HEK293 (cell line): ENCODE measurements around the gene KANK3.

Experiments
- CTCF ChIA-PET: fragments of 350-600 bp; formaldehyde crosslinking; extraction: SDS; loops from one replicate; lab custom pipeline; 2021; ENCODE audit warnings: antibody characterized with exemption; lab: Yijun Ruan, JAX
- POLR2A ChIA-PET: fragments of 300-600 bp; formaldehyde crosslinking; extraction: SDS; loops from one replicate; lab custom pipeline; 2020; ENCODE audit warnings: antibody characterized with exemption, inconsistent platforms; lab: Yijun Ruan, JAX
- H3K27ac ChIP-seq: fragments of 200-500 bp; sonication (Bioruptor generic); 2 replicates; pipeline ENCODE4 v1.5.1; 2014; ENCODE audit warnings: low read depth, low read length, control low read depth, inconsistent platforms; ENCODE audit errors: extremely low read depth
- H3K36me3 ChIP-seq, 2 experiments: fragments of 200-500 bp in 1 of 2; sonication (Bioruptor generic) in 1 of 2; 1 replicate in 1 of 2; 2 replicates in 1 of 2; pipeline ENCODE4 v1.5.1; 2014 to 2017; ENCODE audit warnings: inconsistent platforms in 2 of 2, low read length in 2 of 2; ENCODE audit not compliant: control insufficient read depth in 2 of 2, insufficient read depth in 1 of 2
- H3K4me1 ChIP-seq: fragments of 200-500 bp; sonication (Bioruptor generic); 2 replicates; pipeline ENCODE4 v1.5.1; 2014; ENCODE audit warnings: mild to moderate bottlenecking, low read length, inconsistent platforms; ENCODE audit not compliant: control insufficient read depth, insufficient read depth
- H3K4me3 ChIP-seq: 2 replicates; pipeline ENCODE4 v1.5.1; 2011; ENCODE audit warnings: low read depth, mild to moderate bottlenecking, control low read depth, low read length, moderate library complexity
- H3K9me3 ChIP-seq: fragments of 200-500 bp; sonication (Bioruptor generic); 2 replicates; pipeline ENCODE4 v1.5.1; 2014; ENCODE audit warnings: low read depth, low read length, inconsistent platforms; ENCODE audit not compliant: control insufficient read depth, insufficient read depth
- ATF2 ChIP-seq: fragments of 450-650 bp; formaldehyde crosslinking; IDR thresholded peaks from 2 replicates; pipeline ENCODE4 v1.5.1; 2016; ENCODE audit warnings: missing biosample characterization, missing genetic modification characterization, low read depth
- CTCF ChIP-seq: fragments of 450-650 bp; formaldehyde crosslinking; IDR thresholded peaks from 2 replicates; pipeline ENCODE4 v1.5.1; 2016; ENCODE audit warnings: missing biosample characterization, missing genetic modification characterization
- KLF1 ChIP-seq: fragments of 450-650 bp; formaldehyde crosslinking; IDR thresholded peaks from 2 replicates; pipeline ENCODE4 v1.5.1; 2016; ENCODE audit warnings: missing biosample characterization, missing genetic modification characterization
- TSHZ1 ChIP-seq: fragments of 450-650 bp; formaldehyde crosslinking; IDR thresholded peaks from 2 replicates; pipeline ENCODE4 v1.5.1; 2016; ENCODE audit warnings: missing biosample characterization, missing genetic modification characterization, borderline replicate concordance
- ZBTB11 ChIP-seq: fragments of 450-650 bp; formaldehyde crosslinking; conservative IDR thresholded peaks from 2 replicates; pipeline ENCODE4 v1.5.1; 2016; ENCODE audit warnings: low read depth, missing biosample characterization, missing genetic modification characterization
- ZBTB48 ChIP-seq: fragments of 450-650 bp; formaldehyde crosslinking; IDR thresholded peaks from 2 replicates; pipeline ENCODE4 v1.5.1; 2016; ENCODE audit warnings: missing biosample characterization, missing genetic modification characterization
- ZBTB8A ChIP-seq: fragments of 450-650 bp; formaldehyde crosslinking; IDR thresholded peaks from 2 replicates; pipeline ENCODE4 v1.5.1; 2016; ENCODE audit warnings: missing biosample characterization, missing genetic modification characterization
- ZNF112 ChIP-seq: fragments of 450-650 bp; formaldehyde crosslinking; IDR thresholded peaks from 2 replicates; pipeline ENCODE4 v1.5.0; 2017; ENCODE audit warnings: missing biosample characterization, missing genetic modification characterization
- ZNF169 ChIP-seq: fragments of 450-650 bp; formaldehyde crosslinking; IDR thresholded peaks from 2 replicates; pipeline ENCODE4 v1.5.1; 2016; ENCODE audit warnings: missing biosample characterization, missing genetic modification characterization
- ZNF221 ChIP-seq: fragments of 450-650 bp; formaldehyde crosslinking; IDR thresholded peaks from 2 replicates; pipeline ENCODE4 v1.5.1; 2017; ENCODE audit warnings: missing biosample characterization, missing genetic modification characterization, borderline replicate concordance
- ZNF223 ChIP-seq: fragments of 450-650 bp; formaldehyde crosslinking; IDR thresholded peaks from 2 replicates; pipeline ENCODE4 v1.5.1; 2016; ENCODE audit warnings: missing biosample characterization, missing genetic modification characterization
- ZNF239 ChIP-seq: fragments of 450-650 bp; formaldehyde crosslinking; IDR thresholded peaks from 2 replicates; pipeline ENCODE4 v1.5.1; 2016; ENCODE audit warnings: missing biosample characterization, missing genetic modification characterization
- ZNF350 ChIP-seq: fragments of 450-650 bp; formaldehyde crosslinking; IDR thresholded peaks from 2 replicates; pipeline ENCODE4 v1.5.0; 2017; ENCODE audit warnings: missing biosample characterization, mild to moderate bottlenecking, missing genetic modification characterization
- ZNF529 ChIP-seq: fragments of 450-650 bp; formaldehyde crosslinking; IDR thresholded peaks from 2 replicates; pipeline ENCODE4 v1.5.1; 2017; ENCODE audit warnings: missing genetic modification characterization, missing biosample characterization; ENCODE audit not compliant: insufficient replicate concordance
- ZNF548 ChIP-seq: fragments of 450-650 bp; formaldehyde crosslinking; IDR thresholded peaks from 2 replicates; pipeline ENCODE4 v1.5.1; 2016; ENCODE audit warnings: missing biosample characterization, missing genetic modification characterization
- ZNF626 ChIP-seq: fragments of 450-650 bp; sonication (Bioruptor Pico); formaldehyde crosslinking; IDR thresholded peaks from 2 replicates; pipeline ENCODE4 v1.5.1; 2018; ENCODE audit warnings: missing biosample characterization, missing genetic modification characterization, inconsistent platforms

KANK3 gene

GRCh38 chr19:8321067-8321985, 21.7 kb downstream of the KANK3 start, which contains the start of the genes NDUFA7 and RPS28 (continued):
- TF ChIP-seq TSHZ1 (tag by site-specific recombination) = peak; percentile 10; the same call in 1 of the 2 replicates
- no peak for TF ChIP-seq ZNF548 (tag by site-specific recombination)
- peak; percentile 75 for TF ChIP-seq KLF1 (tag by site-specific recombination)
- TF ChIP-seq ZNF239 (tag by site-specific recombination) = no peak
- TF ChIP-seq ZNF112 (tag by site-specific recombination) = no peak
- peak; percentile 25; the same call in 1 of the 2 replicates for TF ChIP-seq ZBTB11 (tag by site-specific recombination)
- no peak for TF ChIP-seq ZNF529 (tag by site-specific recombination)
- TF ChIP-seq ZNF221 (tag by site-specific recombination) = no peak
- no peak for TF ChIP-seq ZNF626 (tag by site-specific recombination)
- TF ChIP-seq CTCF (tag by site-specific recombination) = peak; percentile 81

GRCh38 chr19:8320564-8321066, 22.4 kb downstream of the KANK3 start:
- Histone ChIP-seq H3K36me3 (peaks cover 14 to 47% of the 10 kb centered on the region in 2 experiments), H3K9me3 (no peaks in the 10 kb centered on the region), H3K4me3 (peak overlapping the region; percentile 97), H3K4me1 (peaks cover 5% of the 10 kb centered on the region; the same call in 1 of the 2 replicates), H3K27ac (peak overlapping the region; percentile 67)
- POLR2A ChIA-PET = interaction anchor here (0.6 to 2.0 kb wide), 8 partner anchors 9 to 392 kb away, joined by 3 to 22 read pairs (median 5); partner anchors contain the start of genes RAB11B and ZNF414
- CTCF ChIA-PET = interaction anchor here (0.7 kb wide), 1 partner anchor 76 kb away, joined by 3 read pairs; no protein-coding TSS in a partner anchor
- TF ChIP-seq ZBTB48 (tag by site-specific recombination) (peak; percentile 91), ZNF350 (tag by site-specific recombination) (no peak), ATF2 (tag by site-specific recombination) (no peak), ZNF223 (no peak), ZBTB8A (tag by site-specific recombination) (no peak), ZBTB11 (tag by site-specific recombination) (peak; percentile 36; the same call in 1 of the 2 replicates), KLF1 (tag by site-specific recombination) (no peak), ZNF169 (tag by site-specific recombination) (peak; percentile 26; the same call in 1 of the 2 replicates)
